Gastroesophageal sphincter (tissue), 4 donors: Measurements from ENCODE around the gene MEOX2. TPM values are rescaled to one million over a fixed set of nuclear protein-coding genes. Genes with fewer than 3 reads are reported as not detected.

Source experiments
- ATAC-seq: fragments of 150-250 bp; one replicate; pipeline ENCODE4 v1.9.1; 2016; ENCODE audit warnings: mild to moderate bottlenecking, moderate library complexity
- H3K27ac ChIP-seq, 4 donors: fragments of 200-600 bp; sonication (generic) in 3 of 4; 1 replicate in 3 of 4; 2 replicates in 1 of 4; pipeline ENCODE4 v1.5.1; 2016 to 2019
- H3K27me3 ChIP-seq: fragments of 200-600 bp; sonication (generic); one replicate; pipeline ENCODE4 v1.5.1; 2019
- H3K36me3 ChIP-seq, 2 donors: fragments of 200-600 bp; sonication (generic); one replicate each; pipeline ENCODE4 v1.5.1; 2019; ENCODE audit warnings: control low read depth in 1 of 2
- H3K4me1 ChIP-seq, 3 donors: fragments of 200-600 bp; sonication (generic); 1 replicate in 2 of 3; 2 replicates in 1 of 3; pipeline ENCODE4 v1.5.1; 2016 to 2019; ENCODE audit warnings: control low read depth in 2 of 3
- H3K4me3 ChIP-seq, 2 donors: fragments of 200-600 bp; sonication (generic); one replicate each; pipeline ENCODE4 v1.5.1; 2019; ENCODE audit warnings: mild to moderate bottlenecking in 1 of 2, moderate library complexity in 1 of 2
- H3K9me3 ChIP-seq, 3 donors: fragments of 200-600 bp; sonication (generic); one replicate each; pipeline ENCODE4 v1.5.1; 2017 to 2019; ENCODE audit warnings: control low read depth in 2 of 3
- CTCF ChIP-seq, 4 experiments: fragments of 200-600 bp in 2 of 4; fragments of 450-650 bp in 2 of 4; sonication (generic) in 1 of 4; IDR thresholded peaks; one replicate each; pipeline ENCODE4 v1.5.1; 2017 to 2019; ENCODE audit warnings: antibody characterized with exemption in 4 of 4, mild to moderate bottlenecking in 2 of 4, moderate library complexity in 2 of 4
- EP300 ChIP-seq: sonication (generic); formaldehyde crosslinking; IDR thresholded peaks from one replicate; pipeline ENCODE4 v1.6.1; 2017; ENCODE audit warnings: antibody characterized with exemption, mild to moderate bottlenecking
- POLR2A ChIP-seq, 2 donors: fragments of 450-650 bp; IDR thresholded peaks; one replicate each; pipeline ENCODE4 v1.6.1; 2017; ENCODE audit warnings: antibody characterized with exemption in 2 of 2, mild to moderate bottlenecking in 2 of 2, moderate library complexity in 1 of 2
- POLR2AphosphoS5 ChIP-seq: sonication (generic); formaldehyde crosslinking; IDR thresholded peaks from one replicate; pipeline ENCODE4 v1.6.1; 2017; ENCODE audit warnings: antibody characterized with exemption
- WGBS, 2 donors: methylation state at CpG; one replicate each; pipeline ENCODE4 v1.1.5; 2018; ENCODE audit warnings: low coverage in 1 of 2; 5-methylcytosine and 5-hydroxymethylcytosine counted together
- total RNA-seq, 4 donors: library from RNA; depleted of rRNA; stranded (reverse); fragments of >200 nt; gene quantifications; one replicate each; pipeline ENCODE4 v1.1.0, GENCODE V29; 2016

MEOX2 gene
- total RNA-seq, 4 donors from 2014 or later = 4.5 to 28.7 (median 12.5) TPM

- peaks cover 15% of the 10 kb centered on the region for H3K27me3 ChIP-seq
- TF ChIP-seq POLR2A (IDR thresholded peaks at IDR 0.05) = no peak
- TF ChIP-seq CTCF (IDR thresholded peaks at IDR 0.05) = no peak
- TF ChIP-seq POLR2AphosphoS5 = no peak
- no peak for TF ChIP-seq EP300
- no peak for ATAC-seq
- no peaks in the 10 kb centered on the region for H3K36me3 ChIP-seq
- no peak overlapping the region for H3K4me3 ChIP-seq
- 81 to 91% methylated on average over 3 to 5 of the region's 5 CpGs for WGBS, 2 donors
- no peaks in the 10 kb centered on the region for H3K9me3 ChIP-seq
- H3K4me1 ChIP-seq = peaks cover 0 to 1% (median 0%) of the 10 kb centered on the region in 3 donors
- H3K27ac ChIP-seq = peak overlapping the region in 2 of 4 donors; percentile 2 to 5
These were observed 6.1 kb upstream of the MEOX2 start for GRCh38 chr7:15692501-15693020.

GRCh38 chr7:15688911-15689310 is 2.4 kb upstream of the MEOX2 start:
- 42 to 57% methylated on average over 2 of the region's 2 CpGs for WGBS, 2 donors
- peak overlapping the region; percentile 61 to 63 for H3K4me3 ChIP-seq
- H3K36me3 ChIP-seq = no peaks in the 10 kb centered on the region
- TF ChIP-seq POLR2AphosphoS5 (no peak), EP300 (no peak), POLR2A (IDR thresholded peaks at IDR 0.05) (no peak), CTCF (IDR thresholded peaks at IDR 0.05) (no peak)
- ATAC-seq = no peak
- peak overlapping the region in 3 of 4 donors; percentile 82 to 86 (median 86) for H3K27ac ChIP-seq
- peaks cover 51% of the 10 kb centered on the region for H3K27me3 ChIP-seq
- no peaks in the 10 kb centered on the region for H3K9me3 ChIP-seq
- H3K4me1 ChIP-seq = peaks cover 0 to 29% (median 0%) of the 10 kb centered on the region in 3 donors

- Histone ChIP-seq H3K9me3 (no peaks in the 10 kb centered on the region), H3K27ac (peak overlapping the region in 3 of 4 donors; percentile 82 to 86 (median 86)), H3K4me1 (peaks cover 0 to 29% (median 0%) of the 10 kb centered on the region in 3 donors), H3K36me3 (no peaks in the 10 kb centered on the region), H3K4me3 (peak overlapping the region; percentile 61 to 63), H3K27me3 (peaks cover 58% of the 10 kb centered on the region)
- 12 to 46% methylated on average over 10 of the region's 10 CpGs for WGBS, 2 donors
- ATAC-seq = no peak
- TF ChIP-seq EP300 = no peak
- no peak for TF ChIP-seq POLR2AphosphoS5
- no peak for TF ChIP-seq POLR2A (IDR thresholded peaks at IDR 0.05)
- no peak for TF ChIP-seq CTCF (IDR thresholded peaks at IDR 0.05)
These were observed 1.8 kb upstream of the MEOX2 start for GRCh38 chr7:15688279-15688626.

GRCh38 chr7:15687546-15688278 is 1.2 kb upstream of the MEOX2 start:
- Histone ChIP-seq H3K27me3 (peaks cover 63% of the 10 kb centered on the region), H3K4me3 (peak overlapping the region; percentile 61 to 63), H3K9me3 (no peaks in the 10 kb centered on the region), H3K27ac (peak overlapping the region in 3 of 4 donors; percentile 82 to 86 (median 86)), H3K4me1 (peaks cover 0 to 29% (median 0%) of the 10 kb centered on the region in 3 donors), H3K36me3 (no peaks in the 10 kb centered on the region)
- WGBS, 2 donors = 36 to 39% methylated on average over 7 to 17 of the region's 21 CpGs
- no peak for ATAC-seq
- TF ChIP-seq CTCF (IDR thresholded peaks at IDR 0.05) (peak in 1 of 4 experiments; percentile 14), EP300 (no peak)
